HepG2 (cell line): ENCODE results near the gene ADGRV1. TPM values are rescaled to one million over a fixed set of nuclear protein-coding genes. Genes with fewer than 3 reads are reported as not detected.

Experiments
- ATAC-seq: fragments of 200-7000 bp; cut with Tn5 transposase; 3 replicates; pipeline ENCODE4 v1.9.1; 2020; ENCODE audit warnings: mild to moderate bottlenecking, moderate library complexity
- BruUV-seq: library from RNA; stranded (reverse); fragments of 400-500 nt; replicated peaks from 2 replicates; lab custom pipeline; 2021; lab: Mats Ljungman, UMichigan
- CTCF ChIA-PET: fragments of 300-600 bp; formaldehyde crosslinking; extraction: SDS; loops from one replicate; lab custom pipeline; 2021; ENCODE audit warnings: low total read pairs, inconsistent platforms, low intra/inter-chr PET ratio; lab: Yijun Ruan, JAX
- POLR2A ChIA-PET: fragments of 350-600 bp; sonication (Branson Sonifier 250); formaldehyde crosslinking; loops from one replicate; lab custom pipeline; 2020; ENCODE audit warnings: antibody characterized with exemption, inconsistent platforms; lab: Yijun Ruan, JAX
- DNase-seq: peaks from one replicate; pipeline ENCODE4 v3.0.0-alpha.2; 2015; ENCODE audit warnings: low spot score
- FAIRE-seq: peaks from 3 replicates; lab custom pipeline; 2011; peaks lifted over from hg19 to GRCh38; lab: Jason Lieb, UNC
- H2AFZ ChIP-seq: one replicate; pipeline ENCODE4 v1.6.1; 2011; ENCODE audit warnings: low read length, inconsistent platforms
- H3K27ac ChIP-seq: fragments of 300-600 bp; 3 replicates; pipeline ENCODE4 v1.8.0; 2011; ENCODE audit warnings: mixed run types, mild to moderate bottlenecking, mixed read lengths, low read length, inconsistent platforms; ENCODE audit not compliant: insufficient read depth; ENCODE audit errors: extremely low read length
- H3K27me3 ChIP-seq, 2 experiments: fragments of 200-600 bp in 1 of 2; 2 replicates in 1 of 2; 3 replicates in 1 of 2; pipeline versions ENCODE4 v1.6.0 to v1.8.0; 2011; ENCODE audit warnings: low read length in 2 of 2, mild to moderate bottlenecking in 2 of 2, moderate library complexity in 2 of 2, inconsistent platforms in 1 of 2; ENCODE audit not compliant: insufficient read depth in 2 of 2, control insufficient read depth in 1 of 2
- H3K36me3 ChIP-seq, 2 experiments: fragments of 200-600 bp in 1 of 2; replicated peaks in 1 of 2; 2 replicates in 1 of 2; 3 replicates in 1 of 2; pipeline versions ENCODE4 v1.5.1 to v1.8.0; 2011; ENCODE audit warnings: low read length in 2 of 2, inconsistent platforms in 1 of 2; ENCODE audit not compliant: insufficient read depth in 2 of 2, control insufficient read depth in 1 of 2
- H3K4me1 ChIP-seq: 2 replicates; pipeline ENCODE4 v1.5.1; 2012; ENCODE audit warnings: low read length, inconsistent platforms; ENCODE audit not compliant: insufficient read depth
- H3K4me2 ChIP-seq: 2 replicates; pipeline ENCODE4 v1.6.0; 2011; ENCODE audit warnings: low read depth, low read length, inconsistent platforms
- H3K4me3 ChIP-seq, 3 experiments: fragments of 200-600 bp in 1 of 3; sonication (generic), shearing (Covaris generic) in 1 of 3; replicated peaks in 1 of 3; 2 replicates each; pipeline ENCODE4 v1.5.1; 2011 to 2016; ENCODE audit warnings: low read length in 3 of 3, inconsistent platforms in 2 of 3, low read depth in 2 of 3, mild to moderate bottlenecking in 2 of 3, control low read depth in 1 of 3, mixed read lengths in 1 of 3; ENCODE audit not compliant: insufficient read depth in 1 of 3
- H3K79me2 ChIP-seq: one replicate; pipeline ENCODE4 v1.6.1; 2011; ENCODE audit warnings: low read length, inconsistent platforms; ENCODE audit not compliant: insufficient read depth
- H3K9ac ChIP-seq: 2 replicates; pipeline ENCODE4 v1.6.0; 2011; ENCODE audit warnings: mild to moderate bottlenecking, low read depth, low read length, inconsistent platforms; ENCODE audit not compliant: insufficient read depth
- H3K9me3 ChIP-seq: 2 replicates; pipeline ENCODE4 v1.5.1; 2012; ENCODE audit warnings: mild to moderate bottlenecking, low read length
- H4K20me1 ChIP-seq: 2 replicates; pipeline ENCODE4 v1.6.0; 2011; ENCODE audit warnings: inconsistent platforms, mild to moderate bottlenecking, low read length, moderate library complexity; ENCODE audit not compliant: insufficient read depth
- CBFB ChIP-seq: sonication (generic); formaldehyde crosslinking; IDR thresholded peaks from 2 replicates; pipeline ENCODE4 v1.4.0; 2020; ENCODE audit warnings: missing genetic modification reagents
- E2F5 ChIP-seq: sonication (generic); formaldehyde crosslinking; conservative IDR thresholded peaks from 2 replicates; pipeline ENCODE4 v1.4.0; 2020; ENCODE audit warnings: missing genetic modification reagents
- FOXK2 ChIP-seq: fragments of 450-650 bp; IDR thresholded peaks from 2 replicates; pipeline ENCODE4 v1.6.1; 2016
- HHEX ChIP-seq: IDR thresholded peaks from 2 replicates; pipeline ENCODE4 v1.6.1; 2016; ENCODE audit warnings: control low read depth
- HOXA5 ChIP-seq: sonication (generic); formaldehyde crosslinking; IDR thresholded peaks from 2 replicates; pipeline ENCODE4 v1.4.0; 2020; ENCODE audit warnings: missing genetic modification reagents
- KLF15 ChIP-seq: sonication (generic); formaldehyde crosslinking; IDR thresholded peaks from 2 replicates; pipeline ENCODE4 v1.8.1; 2023; ENCODE audit warnings: borderline replicate concordance, mild to moderate bottlenecking, inconsistent platforms, missing genetic modification reagents, mixed read lengths
- MTF2 ChIP-seq: sonication (generic); formaldehyde crosslinking; IDR thresholded peaks from 2 replicates; pipeline ENCODE4 v1.5.0; 2020; ENCODE audit warnings: missing genetic modification reagents, borderline replicate concordance
- MXD3 ChIP-seq: IDR thresholded peaks from 2 replicates; pipeline ENCODE4 v1.6.1; 2016; ENCODE audit warnings: mild to moderate bottlenecking, missing biosample characterization, missing genetic modification reagents
- POGK ChIP-seq: sonication (generic); formaldehyde crosslinking; conservative IDR thresholded peaks from 2 replicates; pipeline ENCODE4 v1.8.0; 2022; ENCODE audit warnings: mild to moderate bottlenecking, moderate library complexity, missing genetic modification reagents
- POLR2G ChIP-seq: fragments of 200-400 bp; formaldehyde crosslinking; IDR thresholded peaks from 2 replicates; pipeline ENCODE4 v1.6.1; 2018; ENCODE audit warnings: mild to moderate bottlenecking, low read depth, low read length, moderate library complexity
- TGIF2 ChIP-seq: IDR thresholded peaks from 2 replicates; pipeline ENCODE4 v1.6.1; 2016; ENCODE audit warnings: control low read depth, missing compliant biosample characterization
- USF2 ChIP-seq, 2 experiments: sonication (generic) in 1 of 2; formaldehyde crosslinking in 1 of 2; IDR thresholded peaks; 2 replicates each; pipeline versions ENCODE4 v1.5.1 to v1.6.1; 2011 to 2020; ENCODE audit warnings: borderline replicate concordance in 1 of 2, low read depth in 1 of 2, low read length in 1 of 2, mild to moderate bottlenecking in 1 of 2, missing genetic modification reagents in 1 of 2, moderate library complexity in 1 of 2
- ZFY ChIP-seq: sonication (generic); formaldehyde crosslinking; IDR thresholded peaks from 2 replicates; pipeline ENCODE4 v1.4.0; 2020; ENCODE audit warnings: missing genetic modification reagents
- ZNF276 ChIP-seq: sonication (generic); formaldehyde crosslinking; IDR thresholded peaks from 2 replicates; pipeline ENCODE4 v1.4.0; 2020; ENCODE audit warnings: mild to moderate bottlenecking, low read depth, missing genetic modification reagents
- ZNF580 ChIP-seq: IDR thresholded peaks from 2 replicates; pipeline ENCODE4 v1.6.1; 2016; ENCODE audit warnings: low read depth, borderline replicate concordance
- ZNF740 ChIP-seq: sonication (generic); formaldehyde crosslinking; IDR thresholded peaks from 2 replicates; pipeline ENCODE4 v1.4.0; 2020; ENCODE audit warnings: missing genetic modification reagents
- ZNF777 ChIP-seq: sonication (generic); formaldehyde crosslinking; IDR thresholded peaks from 2 replicates; pipeline ENCODE4 v1.4.0; 2020; ENCODE audit warnings: missing genetic modification reagents
- ZSCAN29 ChIP-seq: sonication (generic); formaldehyde crosslinking; conservative IDR thresholded peaks from 2 replicates; pipeline ENCODE4 v1.4.0; 2020; ENCODE audit warnings: mild to moderate bottlenecking, missing genetic modification reagents
- in situ Hi-C: cut with HindIII; loops from 2 replicates; pipeline ENCODE4 v1.10.0; 2017; ENCODE audit warnings: low pct_unique_long_range_greater_than_20kb; ENCODE audit not compliant: extremely low pct_ligation_motif_present
- intact Hi-C: fragments of 100-400 bp; cut with micrococcal nuclease; formaldehyde crosslinking; loops from one replicate; pipeline ENCODE4 v1.10.0; 2022; ENCODE audit not compliant: unreplicated experiment
- polyA plus RNA-seq, 8 experiments: library from polyadenylated mRNA; depleted of rRNA in 3 of 8; stranded (reverse) in 7 of 8; unstranded in 1 of 8; fragments of >200 nt; fragmentation: Illumina TruSeq in 4 of 8; extraction: Trizol in 4 of 8; gene quantifications; 2 replicates each; pipeline versions ENCODE4 v1.2.1 to v1.2.3, GENCODE V29; 2011 to 2016; ENCODE audit warnings: low read depth in 4 of 8, missing spikeins in 1 of 8, mixed read lengths in 1 of 8; ENCODE audit not compliant: insufficient read depth in 1 of 8
- total RNA-seq, 5 experiments: library from RNA; depleted of rRNA; stranded (reverse); fragments of >200 nt; fragmentation: Illumina TruSeq; extraction: Trizol; gene quantifications; 2 replicates each; pipeline ENCODE4 v1.2.3, GENCODE V29; 2016; ENCODE audit warnings: low read depth in 1 of 5

Gene ADGRV1
- total and polyA plus RNA-seq, 2 of the 13 experiments (the other 11 are each of a cell fraction or from before 2014, with no cell fraction given) = 1.7 to 3.9 TPM

- H3K9ac ChIP-seq = no peak overlapping the region
- no peak overlapping the region for H3K4me3 ChIP-seq
- BruUV-seq = no TSS peak
- CTCF ChIA-PET = no interaction called here
- H3K27me3 ChIP-seq = no peaks in the 10 kb centered on the region
- no peaks in the 10 kb centered on the region for H4K20me1 ChIP-seq
- ATAC-seq (no peak), FAIRE-seq (no peak), DNase-seq (no peak)
- no peak overlapping the region for H2AFZ ChIP-seq
- POLR2A ChIA-PET = no interaction called here
- intact Hi-C loops = no loop called here
- no peaks in the 10 kb centered on the region for H3K9me3 ChIP-seq
- H3K4me1 ChIP-seq = no peaks in the 10 kb centered on the region
- H3K36me3 ChIP-seq = no peaks in the 10 kb centered on the region
- no peak overlapping the region for H3K27ac ChIP-seq
- in situ Hi-C loops = no loop called here
- H3K4me2 ChIP-seq = no peak overlapping the region
- H3K79me2 ChIP-seq = no peaks in the 10 kb centered on the region
- no peak for TF ChIP-seq HOXA5
- no peak for TF ChIP-seq FOXK2
- no peak for TF ChIP-seq ZNF276 (CRISPR knock-in tag)
- no peak for TF ChIP-seq MTF2 (CRISPR knock-in tag)
- TF ChIP-seq HHEX (CRISPR knock-in tag) = no peak
- TF ChIP-seq ZNF580 (CRISPR knock-in tag) = no peak
- no peak for TF ChIP-seq E2F5 (CRISPR knock-in tag)
- TF ChIP-seq KLF15 (CRISPR knock-in tag) = no peak
- no peak for TF ChIP-seq POLR2G
- TF ChIP-seq ZNF777 = no peak
- TF ChIP-seq CBFB (CRISPR knock-in tag) = no peak
- TF ChIP-seq USF2 (IDR thresholded peaks at IDR 0.05; ENCODE audit: low read depth, low read length) = no peak
- no peak for TF ChIP-seq USF2 (CRISPR knock-in tag; IDR thresholded peaks at IDR 0.05; ENCODE audit: borderline replicate concordance)
- no peak for TF ChIP-seq MXD3 (CRISPR knock-in tag)
- TF ChIP-seq ZSCAN29 (CRISPR knock-in tag) = no peak
- no peak for TF ChIP-seq POGK (CRISPR knock-in tag)
- no peak for TF ChIP-seq ZFY (CRISPR knock-in tag)
- TF ChIP-seq ZNF740 (CRISPR knock-in tag) = no peak
- no peak for TF ChIP-seq TGIF2 (CRISPR knock-in tag)
These were observed 615.8 kb downstream of the ADGRV1 start for GRCh38 chr5:91174396-91174795.
